CD14-positive monocyte (primary cell): ENCODE data around the gene UBC. TPM values are rescaled to one million over a fixed set of nuclear protein-coding genes. Genes with fewer than 3 reads are reported as not detected.
A peak's percentile ranks its signal among the peaks of the same experiment; 100 is the strongest.

Source experiments
- DNase-seq, 3 donors: peaks; one replicate each; pipeline ENCODE4 v3.0.0-alpha.2; 2011 to 2022
- H2AFZ ChIP-seq: 2 replicates; pipeline ENCODE4 v1.6.0; 2012; ENCODE audit warnings: mild to moderate bottlenecking, low read depth, low read length, inconsistent platforms; ENCODE audit not compliant: insufficient read depth, poor library complexity, severe bottlenecking
- H3K27ac ChIP-seq, 2 donors: 1 replicate in 1 of 2; 2 replicates in 1 of 2; pipeline ENCODE4 v1.5.1; 2012 to 2013; ENCODE audit warnings: low read length in 2 of 2, control low read depth in 1 of 2, inconsistent platforms in 1 of 2, low read depth in 1 of 2, mild to moderate bottlenecking in 1 of 2
- H3K27me3 ChIP-seq, 2 donors: one replicate each; pipeline versions ENCODE4 v1.6.0 to v1.6.1; 2011 to 2013; ENCODE audit warnings: low read length in 2 of 2; ENCODE audit not compliant: control insufficient read depth in 2 of 2, insufficient read depth in 2 of 2
- H3K36me3 ChIP-seq, 2 donors: replicated peaks in 1 of 2; 1 replicate in 1 of 2; 2 replicates in 1 of 2; pipeline versions ENCODE4 v1.5.1 to v1.6.1; 2012 to 2013; ENCODE audit warnings: low read length in 2 of 2, control low read depth in 1 of 2, inconsistent platforms in 1 of 2, mild to moderate bottlenecking in 1 of 2; ENCODE audit not compliant: insufficient read depth in 2 of 2, control insufficient read depth in 1 of 2
- H3K4me1 ChIP-seq, 2 donors: 1 replicate in 1 of 2; 2 replicates in 1 of 2; pipeline versions ENCODE4 v1.5.1 to v1.6.1; 2012 to 2013; ENCODE audit warnings: low read length in 2 of 2, control low read depth in 1 of 2, inconsistent platforms in 1 of 2, mild to moderate bottlenecking in 1 of 2, moderate library complexity in 1 of 2; ENCODE audit not compliant: insufficient read depth in 2 of 2, control insufficient read depth in 1 of 2
- H3K4me2 ChIP-seq: replicated peaks from 2 replicates; pipeline ENCODE3; 2012; ENCODE audit warnings: low read length, moderate library complexity, mild to moderate bottlenecking; ENCODE audit not compliant: poor library complexity, severe bottlenecking; ENCODE audit errors: extremely low read depth
- H3K4me3 ChIP-seq, 3 experiments: fragments of 200-600 bp in 1 of 3; sonication (generic) in 1 of 3; replicated peaks in 1 of 3; 1 replicate in 2 of 3; 2 replicates in 1 of 3; pipeline ENCODE4 v1.5.1; 2011 to 2013; ENCODE audit warnings: low read length in 3 of 3, mild to moderate bottlenecking in 3 of 3, control low read depth in 2 of 3, low read depth in 2 of 3, inconsistent platforms in 1 of 3, moderate library complexity in 1 of 3
- H3K79me2 ChIP-seq: 2 replicates; pipeline ENCODE4 v1.6.0; 2012; ENCODE audit warnings: mild to moderate bottlenecking, control low read depth, inconsistent platforms, low read length, moderate library complexity; ENCODE audit not compliant: insufficient read depth
- H3K9ac ChIP-seq: 2 replicates; pipeline ENCODE4 v1.6.0; 2017; ENCODE audit warnings: low read length, mild to moderate bottlenecking; ENCODE audit not compliant: insufficient read depth, poor library complexity, severe bottlenecking
- H3K9me3 ChIP-seq, 2 donors: replicated peaks in 1 of 2; 1 replicate in 1 of 2; 2 replicates in 1 of 2; pipeline versions ENCODE4 v1.5.1 to v1.6.1; 2012 to 2013; ENCODE audit warnings: low read length in 2 of 2, control low read depth in 1 of 2; ENCODE audit not compliant: control insufficient read depth in 1 of 2, insufficient read depth in 1 of 2
- H4K20me1 ChIP-seq: 2 replicates; pipeline ENCODE4 v1.6.0; 2012; ENCODE audit warnings: mild to moderate bottlenecking, low read length, control low read depth, moderate library complexity; ENCODE audit not compliant: insufficient read depth
- H3K27ac Mint-ChIP-seq, 7 donors: one replicate each; pipeline ENCODE4 v1.8.0; 2020; ENCODE audit warnings: mild to moderate bottlenecking in 7 of 7, mixed read lengths in 7 of 7, moderate library complexity in 6 of 7, inconsistent platforms in 2 of 7
- H3K27me3 Mint-ChIP-seq, 3 donors: one replicate each; pipeline ENCODE4 v1.8.0; 2021 to 2022; ENCODE audit warnings: low read depth in 3 of 3, mild to moderate bottlenecking in 3 of 3, mixed read lengths in 3 of 3, moderate library complexity in 3 of 3, inconsistent platforms in 1 of 3
- H3K36me3 Mint-ChIP-seq, 2 donors: one replicate each; pipeline ENCODE4 v1.8.0; 2020; ENCODE audit warnings: mixed read lengths in 2 of 2, inconsistent platforms in 1 of 2, mild to moderate bottlenecking in 1 of 2
- H3K4me1 Mint-ChIP-seq: one replicate; pipeline ENCODE4 v1.8.0; 2020; ENCODE audit warnings: mild to moderate bottlenecking, mixed read lengths
- H3K4me3 Mint-ChIP-seq, 2 donors: one replicate each; pipeline ENCODE4 v1.8.0; 2020; ENCODE audit warnings: mild to moderate bottlenecking in 2 of 2, mixed read lengths in 2 of 2, moderate library complexity in 1 of 2
- H3K9me3 Mint-ChIP-seq, 7 donors: one replicate each; pipeline ENCODE4 v1.8.0; 2020 to 2022; ENCODE audit warnings: mixed read lengths in 7 of 7, mild to moderate bottlenecking in 6 of 7, moderate library complexity in 6 of 7, inconsistent platforms in 2 of 7
- WGBS: methylation state at CpG from one replicate; pipeline ENCODE4 v1.1.5; 2013; ENCODE audit warnings: missing lambda C conversion rate; ENCODE audit not compliant: insufficient coverage; 5-methylcytosine and 5-hydroxymethylcytosine counted together
- intact Hi-C, 2 donors: fragments of 100-400 bp; cut with micrococcal nuclease; formaldehyde crosslinking; loops; one replicate each; pipeline versions ENCODE4 v1.15.0 to v1.15.1; 2023
- polyA plus RNA-seq, 3 donors: library from polyadenylated mRNA; depleted of rRNA in 1 of 3; unstranded in 2 of 3; stranded (reverse) in 1 of 3; fragments of 300-500 nt in 2 of 3; fragments of >200 nt in 1 of 3; fragmentation: Illumina TruSeq in 2 of 3; gene quantifications; 1 replicate in 2 of 3; 2 replicates in 1 of 3; pipeline ENCODE4 v1.2.3, GENCODE V29; 2012 to 2021
- TF ChIP-seq, protein P1 (sequence below): fragments of 200-600 bp; IDR thresholded peaks from one replicate; pipeline ENCODE4 v1.8.0; 2022; ENCODE audit warnings: antibody characterized with exemption, mild to moderate bottlenecking

The UBC gene
- polyA plus RNA-seq, 3 donors = 969 to 11,097 (median 1,385) TPM

DNA sequence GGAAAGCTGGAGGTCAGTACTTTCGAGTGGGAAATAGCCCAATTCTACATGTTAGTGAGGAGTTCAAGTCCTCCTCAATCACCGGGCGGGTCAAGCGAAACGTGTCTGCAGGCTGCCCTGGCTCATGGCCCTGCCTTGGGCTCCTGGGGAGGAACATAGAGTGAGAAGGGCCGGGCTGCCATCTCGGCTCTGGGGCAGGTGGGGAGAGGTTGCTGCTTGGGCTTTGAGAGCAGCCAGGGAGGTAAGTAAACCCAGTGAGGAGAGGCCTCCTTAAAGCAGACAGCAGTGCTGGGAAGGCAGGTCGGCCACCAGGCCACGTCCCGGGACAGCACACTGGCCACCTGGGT is 32.0 kb upstream of the UBC start:
- no peaks in the 10 kb centered on the region for H3K27me3 ChIP-seq
- peaks cover 17 to 18% of the 10 kb centered on the region in 2 donors for H3K4me1 ChIP-seq
- no peaks in the 10 kb centered on the region for H4K20me1 ChIP-seq
- H3K4me3 ChIP-seq = no peak overlapping the region
- intact Hi-C loops = no loop called here
- peaks cover 0 to 3% (median 1%) of the 10 kb centered on the region in 3 donors for H3K27me3 Mint-ChIP-seq
- H2AFZ ChIP-seq = no peak overlapping the region
- H3K9me3 ChIP-seq = no peaks in the 10 kb centered on the region
- peak overlapping the region in 1 of 2 donors; percentile 50 for H3K27ac ChIP-seq
- H3K36me3 ChIP-seq = peaks cover 37 to 41% of the 10 kb centered on the region in 2 donors
- peaks cover 18% of the 10 kb centered on the region for H3K4me1 Mint-ChIP-seq
- H3K9ac ChIP-seq = peak overlapping the region; percentile 8
- H3K9me3 Mint-ChIP-seq = no peaks in the 10 kb centered on the region
- H3K4me3 Mint-ChIP-seq = peak overlapping the region; percentile 3 to 76
- H3K36me3 Mint-ChIP-seq = peaks cover 44 to 62% of the 10 kb centered on the region in 2 donors
- TF ChIP-seq, protein P1, sequence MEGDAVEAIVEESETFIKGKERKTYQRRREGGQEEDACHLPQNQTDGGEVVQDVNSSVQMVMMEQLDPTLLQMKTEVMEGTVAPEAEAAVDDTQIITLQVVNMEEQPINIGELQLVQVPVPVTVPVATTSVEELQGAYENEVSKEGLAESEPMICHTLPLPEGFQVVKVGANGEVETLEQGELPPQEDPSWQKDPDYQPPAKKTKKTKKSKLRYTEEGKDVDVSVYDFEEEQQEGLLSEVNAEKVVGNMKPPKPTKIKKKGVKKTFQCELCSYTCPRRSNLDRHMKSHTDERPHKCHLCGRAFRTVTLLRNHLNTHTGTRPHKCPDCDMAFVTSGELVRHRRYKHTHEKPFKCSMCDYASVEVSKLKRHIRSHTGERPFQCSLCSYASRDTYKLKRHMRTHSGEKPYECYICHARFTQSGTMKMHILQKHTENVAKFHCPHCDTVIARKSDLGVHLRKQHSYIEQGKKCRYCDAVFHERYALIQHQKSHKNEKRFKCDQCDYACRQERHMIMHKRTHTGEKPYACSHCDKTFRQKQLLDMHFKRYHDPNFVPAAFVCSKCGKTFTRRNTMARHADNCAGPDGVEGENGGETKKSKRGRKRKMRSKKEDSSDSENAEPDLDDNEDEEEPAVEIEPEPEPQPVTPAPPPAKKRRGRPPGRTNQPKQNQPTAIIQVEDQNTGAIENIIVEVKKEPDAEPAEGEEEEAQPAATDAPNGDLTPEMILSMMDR = no peak
- no peak for DNase-seq
- H3K79me2 ChIP-seq = no peaks in the 10 kb centered on the region
- peak overlapping the region; percentile 35 for H3K4me2 ChIP-seq
- WGBS = 70% methylated on average over 9 of the region's 10 CpGs
- H3K27ac Mint-ChIP-seq = peak overlapping the region in 5 of 7 donors; percentile 47 to 84 (median 81)

DNA sequence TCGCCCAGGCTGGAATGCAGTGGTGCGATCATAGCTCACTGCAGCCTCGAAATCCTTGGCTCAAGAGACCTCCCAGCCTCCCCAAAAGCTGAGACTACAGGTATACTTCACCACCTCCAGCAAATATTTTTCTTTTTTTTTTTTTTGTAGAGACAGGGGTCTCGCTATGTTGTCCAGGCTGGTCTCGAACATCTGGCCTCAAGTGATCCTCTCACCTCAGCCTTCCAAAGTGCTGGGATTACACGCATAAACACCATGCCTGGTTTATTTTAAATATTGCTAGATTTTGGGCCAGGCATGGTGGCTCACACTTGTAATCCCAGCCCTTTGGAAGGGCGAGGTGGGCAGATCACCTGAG is 26.7 kb upstream of the UBC start:
- peak overlapping the region; percentile 14 for H2AFZ ChIP-seq
- WGBS = no CpG with 5 or more reads among the region's 7 CpGs
- no peaks in the 10 kb centered on the region for H3K9me3 ChIP-seq
- H3K27me3 ChIP-seq = no peaks in the 10 kb centered on the region
- Mint-ChIP-seq H3K4me1 (peaks cover 30% of the 10 kb centered on the region), H3K27ac (peak overlapping the region in 1 of 7 donors; percentile 30), H3K36me3 (peaks cover 11 to 13% of the 10 kb centered on the region in 2 donors), H3K9me3 (no peaks in the 10 kb centered on the region), H3K27me3 (peaks cover 1 to 4% (median 1%) of the 10 kb centered on the region in 3 donors), H3K4me3 (no peak overlapping the region)
- peak overlapping the region in 1 of 2 donors; percentile 9 for H3K27ac ChIP-seq
- no peak for DNase-seq
- H3K36me3 ChIP-seq = no peaks in the 10 kb centered on the region
- intact Hi-C loops = loop anchor here (2.0 to 5.0 kb wide), 2 partner anchors 34 kb away; no protein-coding TSS in a partner anchor
- no peak overlapping the region for H3K9ac ChIP-seq
- H3K4me1 ChIP-seq = peaks cover 57 to 58% of the 10 kb centered on the region in 2 donors
- H4K20me1 ChIP-seq = peaks cover 13% of the 10 kb centered on the region
- no peaks in the 10 kb centered on the region for H3K79me2 ChIP-seq
- TF ChIP-seq, protein P1 = no peak
- H3K4me3 ChIP-seq = peak overlapping the region in 2 of 3 experiments; percentile 3 to 77
- H3K4me2 ChIP-seq = peak overlapping the region; percentile 76
